ENCODE results near the gene PRKCD. TPM values are rescaled to one million over a fixed set of nuclear protein-coding genes. Genes with fewer than 3 reads are reported as not detected.

The PRKCD gene
- total RNA-seq, 4 donors from 2014 or later, result 27.9 to 31.3 (median 29.3) TPM

GRCh38 chr3:53191836-53192480 lies 30.9 kb downstream of the PRKCD start:
- TF ChIP-seq EP300 (IDR thresholded peaks at IDR 0.05), result no peak
- TF ChIP-seq POLR2A (IDR thresholded peaks at IDR 0.05), result no peak
- no peak for TF ChIP-seq CTCF (IDR thresholded peaks at IDR 0.05)
- TF ChIP-seq POLR2AphosphoS5 (IDR thresholded peaks at IDR 0.05), result no peak
- Histone ChIP-seq H3K9me3 (no peaks in the 10 kb centered on the region), H3K27ac (no peak overlapping the region), H3K27me3 (no peaks in the 10 kb centered on the region), H3K36me3 (peaks cover 37% of the 10 kb centered on the region), H3K4me3 (no peak overlapping the region), H3K4me1 (peaks cover 20% of the 10 kb centered on the region)
- WGBS, result 84% methylated on average over 15 of the region's 16 CpGs
- peak in 1 of 2 donors; percentile 59 for DNase-seq (ENCODE audit: low spot score in 2 of 2)

GRCh38 chr3:53192608-53193007 lies 31.6 kb downstream of the PRKCD start:
- Histone ChIP-seq H3K27ac (no peak overlapping the region), H3K4me3 (no peak overlapping the region), H3K4me1 (peaks cover 20% of the 10 kb centered on the region), H3K36me3 (peaks cover 32% of the 10 kb centered on the region), H3K27me3 (no peaks in the 10 kb centered on the region), H3K9me3 (no peaks in the 10 kb centered on the region)
- TF ChIP-seq POLR2AphosphoS5 (IDR thresholded peaks at IDR 0.05), result no peak
- no peak for TF ChIP-seq EP300 (IDR thresholded peaks at IDR 0.05)
- no peak for TF ChIP-seq CTCF (IDR thresholded peaks at IDR 0.05)
- TF ChIP-seq POLR2A (IDR thresholded peaks at IDR 0.05), result no peak
- WGBS, result 38% methylated on average over 3 of the region's 3 CpGs
- DNase-seq (ENCODE audit: low spot score in 2 of 2), result no peak

GRCh38 chr3:53193466-53194209 lies 32.6 kb downstream of the PRKCD start:
- TF ChIP-seq CTCF (IDR thresholded peaks at IDR 0.05) (no peak), POLR2AphosphoS5 (IDR thresholded peaks at IDR 0.05) (no peak), EP300 (IDR thresholded peaks at IDR 0.05) (no peak), POLR2A (IDR thresholded peaks at IDR 0.05) (no peak)
- H3K4me3 ChIP-seq, result no peak overlapping the region
- no peaks in the 10 kb centered on the region for H3K27me3 ChIP-seq
- peaks cover 20% of the 10 kb centered on the region for H3K4me1 ChIP-seq
- DNase-seq (ENCODE audit: low spot score in 2 of 2), result no peak
- no peak overlapping the region for H3K27ac ChIP-seq
- no peaks in the 10 kb centered on the region for H3K9me3 ChIP-seq
- 65% methylated on average over 11 of the region's 11 CpGs for WGBS
- peaks cover 27% of the 10 kb centered on the region for H3K36me3 ChIP-seq

- Histone ChIP-seq H3K36me3 (peaks cover 19% of the 10 kb centered on the region), H3K27ac (no peak overlapping the region), H3K4me1 (peaks cover 20% of the 10 kb centered on the region), H3K9me3 (no peaks in the 10 kb centered on the region), H3K27me3 (no peaks in the 10 kb centered on the region), H3K4me3 (no peak overlapping the region)
- no peak for TF ChIP-seq POLR2AphosphoS5 (IDR thresholded peaks at IDR 0.05)
- no peak for TF ChIP-seq EP300 (IDR thresholded peaks at IDR 0.05)
- TF ChIP-seq CTCF (IDR thresholded peaks at IDR 0.05), result no peak
- TF ChIP-seq POLR2A (IDR thresholded peaks at IDR 0.05), result no peak
- no peak for DNase-seq (ENCODE audit: low spot score in 2 of 2)
- 73% methylated on average over 12 of the region's 14 CpGs for WGBS
Observed at GRCh38 chr3:53194210-53195065, 33.4 kb downstream of the PRKCD start.
